GM18508 (cell line): ENCODE measurements around the gene LYZL1.
"Not testable (repeated sequence)": the region's sequence is repeated elsewhere in the genome, so short reads cannot be mapped to it uniquely, and the experiment has no call there.

Source experiments
- ATAC-seq: cut with Tn5 transposase; IDR thresholded peaks from one replicate; pipeline ENCODE4 v1.9.1; 2021; ENCODE audit warnings: moderate number of reproducible peaks; ENCODE audit not compliant: insufficient read depth, unreplicated experiment

Gene LYZL1

DNA sequence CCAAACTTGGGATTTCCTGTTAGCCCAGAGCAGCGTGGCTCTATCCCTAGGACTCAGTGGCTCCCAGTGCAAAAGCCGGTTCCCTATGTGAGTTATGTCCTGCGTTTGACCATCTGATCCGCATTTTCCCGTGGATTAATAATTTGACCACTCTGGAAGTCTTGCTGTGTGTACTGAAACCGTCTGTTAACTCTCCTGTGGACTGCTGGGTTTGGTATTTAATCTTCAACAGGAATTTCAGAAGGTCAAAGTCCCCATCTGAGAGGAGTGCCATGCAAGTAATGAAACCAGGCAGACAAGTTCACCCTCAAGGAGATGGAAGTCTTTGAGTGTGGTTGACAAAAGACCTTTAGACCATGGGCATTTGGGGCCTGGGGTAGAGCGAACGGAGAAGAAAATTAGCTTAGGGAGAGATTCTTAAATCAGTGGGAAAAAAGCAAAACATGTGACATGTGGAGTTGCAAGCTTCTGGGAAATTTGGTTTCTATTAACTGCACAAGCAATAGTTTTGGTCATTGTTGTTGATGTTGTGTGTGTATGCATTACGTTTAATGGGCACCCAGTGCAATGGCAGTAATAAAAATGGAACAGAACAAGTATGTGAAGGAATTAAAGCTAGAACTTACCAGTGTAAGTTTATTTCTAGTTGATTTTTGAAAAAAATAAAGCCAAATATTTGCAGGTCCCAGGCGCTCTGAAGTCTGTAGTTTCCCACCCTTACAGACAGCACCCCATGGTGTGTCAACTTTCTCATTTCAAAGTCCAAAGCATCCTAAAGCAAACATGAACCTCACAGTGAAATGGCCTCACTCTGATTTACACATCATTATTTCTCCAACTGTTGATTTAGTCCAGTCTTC lies 38.2 kb downstream of the LYZL1 start:
- ATAC-seq, result no peak

- no peak for ATAC-seq
Observed at GRCh38 chr10:29327746-29328102, 38.9 kb downstream of the LYZL1 start.

DNA sequence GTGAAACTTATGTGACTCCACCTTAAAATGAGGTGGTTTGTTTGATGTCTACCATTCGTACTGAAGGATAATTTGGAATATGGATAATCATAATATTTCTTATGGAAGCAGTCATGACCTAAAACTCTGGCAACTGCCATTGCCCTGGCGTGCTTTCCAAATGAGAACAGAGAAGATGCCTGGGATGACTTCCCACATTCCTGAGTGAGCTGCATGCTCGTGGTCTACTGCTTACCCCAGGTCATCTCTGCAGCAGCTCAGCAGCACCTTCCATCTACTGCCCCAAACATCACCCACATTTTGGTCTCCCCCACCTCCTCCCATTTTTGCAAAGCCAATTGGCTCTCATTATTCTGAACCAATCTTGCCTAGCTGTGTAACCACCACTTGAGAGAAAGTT lies 40.1 kb downstream of the LYZL1 start:
- ATAC-seq, result no peak

DNA sequence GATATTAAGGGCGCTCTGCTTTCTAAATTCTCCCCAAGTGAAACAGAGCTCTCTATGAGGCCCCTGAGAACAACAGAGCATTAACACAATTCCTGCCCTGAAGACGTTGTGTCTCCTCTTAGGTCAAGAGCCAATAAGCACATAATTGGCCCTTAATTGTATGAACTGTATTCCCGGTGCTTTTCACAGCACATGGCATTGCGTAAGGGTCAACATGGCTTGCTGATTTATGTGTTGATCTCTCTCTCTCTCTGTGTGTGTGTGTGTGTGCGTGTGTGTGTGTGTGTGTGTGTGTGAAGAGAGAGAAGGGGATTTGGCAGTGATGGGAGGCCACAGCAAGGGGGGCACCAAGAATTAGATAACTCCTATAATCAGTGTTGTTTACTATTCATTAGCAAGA lies 40.5 kb downstream of the LYZL1 start:
- ATAC-seq, result no peak

DNA sequence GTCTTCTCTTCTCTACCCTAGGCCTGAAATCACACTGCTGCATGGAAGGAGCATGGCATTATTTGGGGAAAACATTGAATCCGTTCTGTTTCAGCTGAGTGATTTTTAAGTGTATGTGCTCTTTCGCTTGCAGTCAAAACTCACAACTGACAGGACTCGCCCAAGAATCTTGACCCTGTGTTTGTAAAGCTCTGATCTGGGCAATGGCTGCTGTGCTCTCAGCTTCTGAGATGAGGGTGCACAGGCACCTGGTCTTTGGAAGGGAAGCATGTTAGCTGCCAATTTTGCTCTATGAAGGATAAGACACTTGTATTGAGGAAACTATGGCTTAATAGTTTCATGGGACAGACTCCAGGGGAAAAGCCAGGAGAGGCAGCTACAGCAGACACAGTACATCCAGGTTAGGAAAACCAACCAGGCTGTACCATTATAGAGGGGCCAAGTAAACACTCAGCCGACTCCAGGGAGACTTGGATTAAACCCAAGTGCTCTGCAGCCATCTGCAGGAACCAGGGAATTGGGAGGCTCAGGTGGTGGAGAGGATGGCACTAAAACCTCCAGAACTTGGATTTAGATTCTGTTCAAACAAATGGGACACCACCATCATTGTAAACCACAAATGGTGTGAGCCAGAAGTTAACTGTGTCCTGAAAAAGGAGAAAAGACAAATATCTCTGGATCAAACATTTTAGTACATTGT lies 43.3 kb downstream of the LYZL1 start:
- no peak for ATAC-seq

GRCh38 chr10:29332761-29333148 lies 43.9 kb downstream of the LYZL1 start:
- ATAC-seq, result no peak

DNA sequence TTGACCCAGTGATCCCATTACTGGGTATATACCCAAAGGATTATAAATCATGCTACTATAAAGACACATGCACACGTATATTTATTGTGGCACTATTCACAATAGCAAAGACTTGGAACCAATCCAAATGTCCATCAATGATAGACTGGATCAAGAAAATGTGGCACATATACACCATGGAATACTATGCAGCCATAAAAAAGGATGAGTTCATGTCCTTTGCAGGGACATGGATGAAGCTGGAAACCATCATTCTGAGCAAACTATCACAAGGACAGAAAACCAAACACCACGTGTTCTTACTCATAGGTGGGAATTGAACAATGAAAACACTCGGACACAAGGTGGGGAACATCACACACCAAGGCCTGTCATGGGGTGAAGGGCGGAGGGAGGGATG lies 48.7 kb downstream of the LYZL1 start:
- not testable (repeated sequence) for ATAC-seq

GRCh38 chr10:29343607-29344038 lies 54.8 kb downstream of the LYZL1 start:
- ATAC-seq, result no peak

DNA sequence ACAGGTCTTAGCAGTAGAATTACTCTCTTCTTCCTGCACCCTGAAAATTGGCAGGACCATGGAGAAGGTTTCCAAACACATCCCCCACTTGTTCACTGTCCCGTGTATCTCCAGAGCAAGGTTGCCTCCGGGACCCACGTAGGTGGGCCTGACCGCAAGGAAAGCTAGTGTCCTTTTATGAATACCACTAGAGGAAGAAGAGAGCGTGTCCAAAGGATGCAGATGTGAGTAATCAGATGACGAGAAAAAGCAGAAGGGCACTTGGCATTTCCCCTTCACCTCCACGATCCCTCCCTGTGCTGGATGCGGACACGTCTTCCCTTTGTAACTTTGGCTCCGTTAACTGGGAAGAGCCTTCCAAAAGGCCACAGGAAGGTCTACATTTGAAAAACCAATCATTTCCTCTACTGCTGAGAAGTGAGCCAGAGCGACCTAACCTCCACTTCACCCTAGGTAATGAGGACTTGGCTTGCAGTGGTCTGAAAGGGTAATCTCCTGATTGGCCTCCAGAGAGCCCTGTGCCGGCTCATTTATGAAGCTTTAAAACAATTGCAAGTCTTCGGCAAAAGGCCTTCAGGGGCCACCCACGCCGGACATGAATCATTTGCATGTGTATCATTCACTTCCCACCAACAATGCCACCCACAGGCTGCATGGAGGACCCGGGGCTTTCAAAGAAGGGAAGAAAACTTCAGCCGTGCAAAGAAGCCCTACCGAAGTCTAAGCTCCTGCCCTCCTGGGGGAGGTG lies 55.4 kb downstream of the LYZL1 start:
- ATAC-seq, result no peak

DNA sequence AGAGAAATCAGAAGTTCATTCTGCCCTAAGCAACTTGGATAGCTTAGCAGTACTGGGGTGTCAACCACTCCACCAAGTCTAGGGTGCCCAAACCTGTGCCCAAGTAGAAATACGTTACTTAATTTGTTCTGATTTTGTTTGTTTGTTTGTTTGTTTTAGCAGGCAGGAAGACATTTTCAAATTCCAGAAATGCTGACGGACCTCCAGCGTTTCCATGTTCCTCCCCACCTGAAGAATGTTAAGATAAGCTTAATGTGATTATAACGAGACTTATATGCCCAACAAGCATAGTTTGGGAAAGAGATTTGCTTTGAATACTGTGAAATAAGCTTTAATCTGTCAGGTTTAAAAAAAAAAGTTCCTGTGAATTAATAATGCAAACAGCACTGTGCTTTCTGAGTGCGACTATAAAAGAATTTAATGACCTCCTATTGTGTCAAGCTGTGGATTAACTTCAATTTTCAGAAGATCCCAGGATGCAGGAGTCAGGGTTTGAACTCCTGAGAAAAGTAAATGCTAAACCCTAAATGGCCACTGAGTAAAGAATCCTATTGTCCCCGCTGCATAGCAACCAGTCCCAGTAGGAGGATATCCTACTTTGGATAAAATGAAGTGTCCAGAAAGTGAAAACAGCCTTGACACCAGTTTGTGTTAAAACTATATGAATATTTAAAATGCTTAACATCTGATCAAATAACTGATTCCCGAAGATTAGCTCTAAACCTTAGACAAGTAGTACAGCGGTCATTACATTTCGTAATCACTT lies 56.5 kb downstream of the LYZL1 start:
- no peak for ATAC-seq

- no peak for ATAC-seq
Observed at GRCh38 chr10:29345910-29346209, 57.0 kb downstream of the LYZL1 start.

- no peak for ATAC-seq
Observed at GRCh38 chr10:29346296-29347001, 57.6 kb downstream of the LYZL1 start.

- ATAC-seq, result no peak
Observed at GRCh38 chr10:29348836-29349235, 60.0 kb downstream of the LYZL1 start.

DNA sequence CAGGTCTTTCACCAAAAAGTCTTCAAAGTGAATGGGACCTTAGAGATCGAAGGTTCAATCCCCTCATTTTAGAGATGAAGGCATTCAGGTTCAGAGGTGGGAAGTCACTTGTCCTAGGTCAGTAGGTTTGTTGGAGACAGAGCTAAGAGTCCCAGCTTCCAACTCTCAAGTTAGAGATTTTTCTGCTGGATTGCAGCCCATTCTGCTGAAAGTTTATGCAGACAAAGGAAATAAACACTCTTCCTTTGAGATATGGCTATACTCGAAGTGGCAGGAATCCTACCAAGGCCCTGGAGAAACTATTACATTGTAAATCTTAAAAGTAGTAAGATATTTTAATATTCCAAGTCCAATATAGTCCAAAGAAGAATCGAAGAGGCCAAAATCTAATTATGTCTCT lies 64.4 kb downstream of the LYZL1 start:
- ATAC-seq, result no peak

DNA sequence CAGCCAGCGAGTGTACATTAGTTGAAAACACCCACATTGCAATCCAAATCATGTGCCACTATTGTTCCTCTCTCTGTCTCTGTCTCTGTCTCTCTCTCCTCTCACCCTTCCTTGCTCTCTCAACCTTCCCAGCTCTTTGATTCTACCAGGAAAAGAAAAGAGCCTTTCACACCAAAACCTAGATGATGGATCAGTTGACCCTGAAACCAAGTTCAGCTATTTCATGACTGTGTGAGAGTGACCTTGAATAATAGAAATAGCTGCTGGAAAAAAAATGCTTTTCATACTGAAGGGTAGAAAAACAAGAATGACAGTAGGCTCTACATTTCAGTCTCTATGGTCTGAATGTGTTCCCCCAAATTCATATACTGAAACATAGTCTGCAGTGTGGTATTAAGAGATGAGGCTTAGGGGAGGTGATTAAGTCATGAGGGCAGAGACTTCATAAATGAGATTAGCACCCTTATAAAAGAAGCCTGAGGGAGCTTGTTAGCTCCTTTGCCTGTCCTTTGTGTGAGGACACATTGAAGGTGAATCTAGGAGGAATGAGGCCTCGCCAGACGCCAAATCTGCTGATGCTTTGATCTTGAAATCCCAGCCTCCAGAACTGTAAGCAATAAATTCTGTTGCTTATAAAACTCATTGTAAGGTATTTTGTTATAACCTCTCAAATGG lies 65.2 kb downstream of the LYZL1 start:
- ATAC-seq, result no peak

DNA sequence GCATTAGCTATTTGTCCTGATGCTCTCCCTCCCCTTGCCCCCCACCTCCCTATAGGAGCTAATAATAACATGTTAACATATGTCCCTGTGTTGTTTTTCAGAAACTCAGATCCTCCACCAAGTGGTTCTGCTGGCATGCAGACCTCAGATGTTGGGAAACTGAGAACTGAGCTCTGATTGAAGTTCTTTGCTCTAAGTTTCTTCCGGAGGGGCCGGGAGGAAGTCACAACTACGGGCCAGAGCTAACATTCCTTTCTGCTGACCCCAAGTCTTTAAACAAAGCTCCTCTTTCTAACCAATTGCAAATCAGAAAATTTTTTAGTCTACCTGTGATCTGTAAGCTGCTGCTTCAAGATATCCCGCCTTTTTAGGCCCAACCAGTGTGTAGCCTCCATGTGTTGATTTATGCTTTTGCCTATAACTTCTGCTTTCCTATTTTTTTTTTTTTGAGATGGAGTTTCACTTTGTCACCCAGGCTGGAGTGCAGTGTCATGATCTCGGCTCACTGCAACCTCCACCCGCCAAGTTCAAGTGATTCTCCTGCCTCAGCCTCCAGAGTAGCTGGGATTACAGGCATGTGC lies 66.6 kb downstream of the LYZL1 start:
- ATAC-seq, result no peak

- no peak for ATAC-seq
Observed at GRCh38 chr10:29356931-29357330, 68.1 kb downstream of the LYZL1 start.

GRCh38 chr10:29358010-29358616 lies 69.2 kb downstream of the LYZL1 start:
- no peak for ATAC-seq
